AG08395 (cell line): ENCODE measurements around the gene PTK6.

Experiments used
- DNase-seq: peaks from one replicate; pipeline ENCODE4 v3.0.0; 2012; ENCODE audit warnings: mixed read lengths, low spot score

The PTK6 gene

GRCh38 chr20:63557481-63557891, 20.3 kb upstream of the PTK6 start:
- DNase-seq = no peak

- DNase-seq = no peak
Observed at GRCh38 chr20:63556873-63557478, 19.8 kb upstream of the PTK6 start.

GRCh38 chr20:63555661-63556381, 18.6 kb upstream of the PTK6 start:
- DNase-seq = no peak

- DNase-seq = no peak
Observed at GRCh38 chr20:63554361-63555278, 17.4 kb upstream of the PTK6 start.

- no peak for DNase-seq
Observed at GRCh38 chr20:63553933-63554290, 16.7 kb upstream of the PTK6 start, which contains the start of gene FNDC11. Gene FNDC11, plus strand, starts transcription at chr20:63554159. Its CDS starts 1,505 bp downstream, at chr20:63555664.

GRCh38 chr20:63553251-63553932, 16.2 kb upstream of the PTK6 start:
- peak; percentile 92 for DNase-seq

GRCh38 chr20:63552481-63553249, 15.5 kb upstream of the PTK6 start:
- DNase-seq = no peak

- DNase-seq = no peak
Observed at GRCh38 chr20:63551068-63551467, 13.9 kb upstream of the PTK6 start.

GRCh38 chr20:63549679-63550282, 12.6 kb upstream of the PTK6 start:
- DNase-seq = no peak

- no peak for DNase-seq
Observed at GRCh38 chr20:63549019-63549418, 11.8 kb upstream of the PTK6 start.

GRCh38 chr20:63548542-63548941, 11.4 kb upstream of the PTK6 start:
- no peak for DNase-seq

- DNase-seq = no peak
Observed at GRCh38 chr20:63547725-63548480, 10.7 kb upstream of the PTK6 start, which contains the start of gene SRMS. Gene SRMS, minus strand, starts transcription at chr20:63547749. Its CDS starts 286 bp downstream, at chr20:63547463.

- DNase-seq = no peak
Observed at GRCh38 chr20:63546956-63547724, 10.0 kb upstream of the PTK6 start.

GRCh38 chr20:63546256-63546955, 9.2 kb upstream of the PTK6 start:
- DNase-seq = no peak

GRCh38 chr20:63545814-63546213, 8.6 kb upstream of the PTK6 start:
- DNase-seq = no peak

- DNase-seq = no peak
Observed at GRCh38 chr20:63544958-63545516, 7.9 kb upstream of the PTK6 start.

GRCh38 chr20:63544241-63544957, 7.2 kb upstream of the PTK6 start:
- DNase-seq = no peak

GRCh38 chr20:63543733-63544132, 6.6 kb upstream of the PTK6 start:
- no peak for DNase-seq
